Urothelium cell line (cell line): ENCODE data around the gene GOSR2.

Experiments used
- DNase-seq: peaks from one replicate; pipeline ENCODE4 v3.0.0; 2011; ENCODE audit warnings: low spot score, mixed read lengths
- FAIRE-seq: peaks from 2 replicates; lab custom pipeline; 2011; peaks lifted over from hg19 to GRCh38; lab: Jason Lieb, UNC

Gene GOSR2

GRCh38 chr17:46922804-46923635, at the start of gene GOSR2:
GOSR2 (plus strand) TSS chr17:46923160; CDS start chr17:46923193, 33 bp downstream.
- DNase-seq (peak; percentile 97), FAIRE-seq (peak; percentile 20)

- no peak for FAIRE-seq
- DNase-seq = no peak
Measured at GRCh38 chr17:46873941-46874645, 48.9 kb upstream of the GOSR2 start.

- DNase-seq (no peak), FAIRE-seq (no peak)
Measured at GRCh38 chr17:46874906-46875305, 48.1 kb upstream of the GOSR2 start.

GRCh38 chr17:46875849-46876352, 47.1 kb upstream of the GOSR2 start:
- no peak for DNase-seq
- peak; percentile 37 for FAIRE-seq

- FAIRE-seq = peak; percentile 62
- DNase-seq = peak; percentile 47
Measured at GRCh38 chr17:46876353-46876887, 46.5 kb upstream of the GOSR2 start.

- FAIRE-seq (no peak), DNase-seq (no peak)
Measured at GRCh38 chr17:46876926-46877325, 46.0 kb upstream of the GOSR2 start.

GRCh38 chr17:46877466-46877865, 45.5 kb upstream of the GOSR2 start:
- FAIRE-seq = no peak
- no peak for DNase-seq

- FAIRE-seq (no peak), DNase-seq (no peak)
Measured at GRCh38 chr17:46878055-46878454, 44.9 kb upstream of the GOSR2 start.

GRCh38 chr17:46879101-46879500, 43.9 kb upstream of the GOSR2 start:
- FAIRE-seq = no peak
- no peak for DNase-seq

- DNase-seq = no peak
- no peak for FAIRE-seq
Measured at GRCh38 chr17:46881015-46881414, 41.9 kb upstream of the GOSR2 start.

- FAIRE-seq = no peak
- no peak for DNase-seq
Measured at GRCh38 chr17:46882666-46883065, 40.3 kb upstream of the GOSR2 start.

- DNase-seq = no peak
- no peak for FAIRE-seq
Measured at GRCh38 chr17:46883871-46884520, 39.0 kb upstream of the GOSR2 start.

- no peak for DNase-seq
- FAIRE-seq = no peak
Measured at GRCh38 chr17:46884552-46884951, 38.4 kb upstream of the GOSR2 start.

GRCh38 chr17:46885415-46886309, 37.3 kb upstream of the GOSR2 start:
- no peak for DNase-seq
- no peak for FAIRE-seq

GRCh38 chr17:46886310-46886663, 36.7 kb upstream of the GOSR2 start:
- FAIRE-seq (no peak), DNase-seq (no peak)

- no peak for DNase-seq
- FAIRE-seq = no peak
Measured at GRCh38 chr17:46887717-46888116, 35.2 kb upstream of the GOSR2 start.

- no peak for DNase-seq
- no peak for FAIRE-seq
Measured at GRCh38 chr17:46888727-46889126, 34.2 kb upstream of the GOSR2 start.

- DNase-seq (no peak), FAIRE-seq (no peak)
Measured at GRCh38 chr17:46889519-46889918, 33.4 kb upstream of the GOSR2 start.

- FAIRE-seq = no peak
Measured at GRCh38 chr17:46889992-46890564, 32.9 kb upstream of the GOSR2 start.

GRCh38 chr17:46890638-46891037, 32.3 kb upstream of the GOSR2 start:
- FAIRE-seq (no peak), DNase-seq (no peak)

More at GRCh38 chr17:46889992-46890564, 32.9 kb upstream of the GOSR2 start:
- DNase-seq = no peak
